ENCODE measurements around the gene SLC15A4.

SLC15A4 gene

DNA sequence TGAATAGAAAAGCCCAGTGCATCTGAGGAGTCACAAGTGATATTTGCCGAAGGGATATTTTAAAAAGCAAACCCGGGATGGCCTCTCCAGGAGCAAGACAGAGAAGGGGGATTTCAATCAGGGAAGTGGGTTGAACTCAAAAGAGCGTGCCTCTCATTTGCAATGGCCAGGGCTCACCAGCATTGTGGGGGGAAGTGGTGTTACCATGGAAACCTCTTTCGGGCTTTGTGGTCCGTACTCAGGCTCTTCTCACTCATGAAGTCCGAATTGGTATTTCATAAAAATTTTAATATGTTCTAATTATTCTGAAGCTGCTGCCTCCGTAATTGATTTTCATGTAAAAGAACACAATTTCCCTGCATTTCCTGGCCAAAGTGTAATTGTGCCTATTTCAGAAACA, 79.8 kb downstream of the SLC15A4 start:
- DNase-seq, result no peak

All from GOT3 (cell line).